ENCODE results near the gene DNAJB2.
"Not testable (repeated sequence)": the region's sequence is repeated elsewhere in the genome, so short reads cannot be mapped to it uniquely, and the experiment has no call there.

The DNAJB2 gene

DNA sequence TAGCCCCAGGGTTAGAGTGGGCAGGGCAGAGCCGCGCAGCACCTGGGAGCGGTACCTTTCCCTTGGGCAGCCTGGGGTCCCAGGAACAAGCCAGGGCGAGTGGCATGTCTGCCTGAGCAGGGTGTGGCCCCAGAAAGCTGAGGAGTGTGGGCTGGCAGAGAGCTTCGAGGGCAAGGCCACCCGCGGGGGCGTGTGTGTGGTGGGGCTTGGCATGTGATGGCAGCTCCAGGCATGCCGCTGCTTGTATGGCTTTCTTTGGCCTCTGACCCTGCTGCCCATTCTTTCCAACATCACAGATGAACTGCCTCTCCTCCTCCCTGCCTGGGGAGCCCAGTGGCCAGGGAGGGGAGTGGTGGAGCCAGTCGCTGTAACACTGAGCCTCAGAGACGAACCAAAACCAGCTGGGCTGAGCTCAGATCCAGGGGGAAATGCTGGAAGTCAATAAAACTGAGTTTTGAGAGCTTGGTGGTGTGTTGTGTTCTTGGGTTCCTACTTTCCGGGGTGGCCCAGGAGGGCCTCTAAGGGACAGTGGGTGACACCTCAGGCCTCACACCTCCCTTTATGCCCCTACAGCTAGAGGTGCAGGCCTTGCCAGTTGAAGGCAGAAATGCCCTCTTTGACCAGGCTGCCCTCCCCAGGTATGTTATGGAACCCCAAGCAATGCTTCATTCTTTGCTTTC, 7.4 kb downstream of the DNAJB2 start:
- Histone ChIP-seq H3K9me2 (replicated peaks; ENCODE audit: control insufficient read depth, low read length) (no peaks in the 10 kb centered on the region), H3K27ac (ENCODE audit: low read depth, low read length) (no peak overlapping the region), H3K4me3 (ENCODE audit: low read length) (no peak overlapping the region), H3F3A (ENCODE audit: control insufficient read depth, insufficient read depth) (no peaks in the 10 kb centered on the region), H3K27me3 (ENCODE audit: control insufficient read depth, low read length) (no peaks in the 10 kb centered on the region), H3K36me3 (ENCODE audit: control insufficient read depth, low read length) (peaks cover 22% of the 10 kb centered on the region), H3K79me2 (ENCODE audit: control insufficient read depth, low read length) (no peaks in the 10 kb centered on the region), H3K4me2 (ENCODE audit: low read length) (no peak overlapping the region), H4K20me1 (ENCODE audit: control insufficient read depth, insufficient read depth, low read depth, low read length) (no peaks in the 10 kb centered on the region), H3K4me1 (ENCODE audit: control insufficient read depth, low read length) (no peaks in the 10 kb centered on the region), H3K9me3 (ENCODE audit: control insufficient read depth, insufficient read depth, low read length) (no peaks in the 10 kb centered on the region)
- TF ChIP-seq, protein P1, sequence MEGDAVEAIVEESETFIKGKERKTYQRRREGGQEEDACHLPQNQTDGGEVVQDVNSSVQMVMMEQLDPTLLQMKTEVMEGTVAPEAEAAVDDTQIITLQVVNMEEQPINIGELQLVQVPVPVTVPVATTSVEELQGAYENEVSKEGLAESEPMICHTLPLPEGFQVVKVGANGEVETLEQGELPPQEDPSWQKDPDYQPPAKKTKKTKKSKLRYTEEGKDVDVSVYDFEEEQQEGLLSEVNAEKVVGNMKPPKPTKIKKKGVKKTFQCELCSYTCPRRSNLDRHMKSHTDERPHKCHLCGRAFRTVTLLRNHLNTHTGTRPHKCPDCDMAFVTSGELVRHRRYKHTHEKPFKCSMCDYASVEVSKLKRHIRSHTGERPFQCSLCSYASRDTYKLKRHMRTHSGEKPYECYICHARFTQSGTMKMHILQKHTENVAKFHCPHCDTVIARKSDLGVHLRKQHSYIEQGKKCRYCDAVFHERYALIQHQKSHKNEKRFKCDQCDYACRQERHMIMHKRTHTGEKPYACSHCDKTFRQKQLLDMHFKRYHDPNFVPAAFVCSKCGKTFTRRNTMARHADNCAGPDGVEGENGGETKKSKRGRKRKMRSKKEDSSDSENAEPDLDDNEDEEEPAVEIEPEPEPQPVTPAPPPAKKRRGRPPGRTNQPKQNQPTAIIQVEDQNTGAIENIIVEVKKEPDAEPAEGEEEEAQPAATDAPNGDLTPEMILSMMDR (IDR thresholded peaks at IDR 0.05; ENCODE audit: low read depth, low read length, poor library complexity, severe bottlenecking): no peak
- no peak for TF ChIP-seq EZH2phosphoT487 (IDR thresholded peaks at IDR 0.05; ENCODE audit: borderline replicate concordance, low read length)

GRCh38 chr2:219287116-219287440, 7.9 kb downstream of the DNAJB2 start:
- H3K4me1 ChIP-seq (ENCODE audit: control insufficient read depth, low read length); H3K9me2 ChIP-seq (replicated peaks; ENCODE audit: control insufficient read depth, low read length); H3K27ac ChIP-seq (ENCODE audit: low read depth, low read length); H4K20me1 ChIP-seq (ENCODE audit: control insufficient read depth, insufficient read depth, low read depth, low read length); H3K4me2 ChIP-seq (ENCODE audit: low read length); H3F3A ChIP-seq (ENCODE audit: control insufficient read depth, insufficient read depth); H3K9me3 ChIP-seq (ENCODE audit: control insufficient read depth, insufficient read depth, low read length); H3K27me3 ChIP-seq (ENCODE audit: control insufficient read depth, low read length); H3K4me3 ChIP-seq (ENCODE audit: low read length); H3K79me2 ChIP-seq (ENCODE audit: control insufficient read depth, low read length): not testable (repeated sequence)
- peaks cover 17% of the 10 kb centered on the region for H3K36me3 ChIP-seq (ENCODE audit: control insufficient read depth, low read length)

- peaks cover 11% of the 10 kb centered on the region; the same call in 1 of the 2 replicates for H3K36me3 ChIP-seq (ENCODE audit: control insufficient read depth, low read length)
- H3K27ac ChIP-seq (ENCODE audit: low read depth, low read length): no peak overlapping the region
- H3F3A ChIP-seq (ENCODE audit: control insufficient read depth, insufficient read depth): no peaks in the 10 kb centered on the region
- no peaks in the 10 kb centered on the region for H3K9me3 ChIP-seq (ENCODE audit: control insufficient read depth, insufficient read depth, low read length)
- no peaks in the 10 kb centered on the region for H3K9me2 ChIP-seq (replicated peaks; ENCODE audit: control insufficient read depth, low read length)
- no peaks in the 10 kb centered on the region for H3K27me3 ChIP-seq (ENCODE audit: control insufficient read depth, low read length)
- TF ChIP-seq EZH2phosphoT487 (IDR thresholded peaks at IDR 0.05; ENCODE audit: borderline replicate concordance, low read length): no peak
- TF ChIP-seq, protein P1 (IDR thresholded peaks at IDR 0.05; ENCODE audit: low read depth, low read length, poor library complexity, severe bottlenecking): no peak
- H3K79me2 ChIP-seq (ENCODE audit: control insufficient read depth, low read length): no peaks in the 10 kb centered on the region
- no peak overlapping the region for H3K4me2 ChIP-seq (ENCODE audit: low read length)
- no peaks in the 10 kb centered on the region for H3K4me1 ChIP-seq (ENCODE audit: control insufficient read depth, low read length)
- H3K4me3 ChIP-seq (ENCODE audit: low read length): no peak overlapping the region
- H4K20me1 ChIP-seq (ENCODE audit: control insufficient read depth, insufficient read depth, low read depth, low read length): no peaks in the 10 kb centered on the region
Observed at GRCh38 chr2:219287580-219288265, 8.6 kb downstream of the DNAJB2 start.

- peaks cover 6% of the 10 kb centered on the region for H3K4me1 ChIP-seq (ENCODE audit: control insufficient read depth, low read length)
- H3K36me3 ChIP-seq (ENCODE audit: control insufficient read depth, low read length): peaks cover 3% of the 10 kb centered on the region; the same call in 1 of the 2 replicates
- no peaks in the 10 kb centered on the region for H3K9me2 ChIP-seq (replicated peaks; ENCODE audit: control insufficient read depth, low read length)
- H3K4me3 ChIP-seq (ENCODE audit: low read length): no peak overlapping the region
- H3K27ac ChIP-seq (ENCODE audit: low read depth, low read length): no peak overlapping the region
- H3K9me3 ChIP-seq (ENCODE audit: control insufficient read depth, insufficient read depth, low read length): no peaks in the 10 kb centered on the region
- no peaks in the 10 kb centered on the region for H3F3A ChIP-seq (ENCODE audit: control insufficient read depth, insufficient read depth)
- H3K4me2 ChIP-seq (ENCODE audit: low read length): no peak overlapping the region
- TF ChIP-seq EZH2phosphoT487 (IDR thresholded peaks at IDR 0.05; ENCODE audit: borderline replicate concordance, low read length): no peak
- TF ChIP-seq, protein P1 (IDR thresholded peaks at IDR 0.05; ENCODE audit: low read depth, low read length, poor library complexity, severe bottlenecking): no peak
- H4K20me1 ChIP-seq (ENCODE audit: control insufficient read depth, insufficient read depth, low read depth, low read length): no peaks in the 10 kb centered on the region
- H3K27me3 ChIP-seq (ENCODE audit: control insufficient read depth, low read length): no peaks in the 10 kb centered on the region
- H3K79me2 ChIP-seq (ENCODE audit: control insufficient read depth, low read length): no peaks in the 10 kb centered on the region
Observed at GRCh38 chr2:219289195-219289536, 10.0 kb downstream of the DNAJB2 start.

All from DOHH2 (cell line).